ENCODE data around the gene TMEM97.
"Not testable (repeated sequence)": the region's sequence is repeated elsewhere in the genome, so short reads cannot be mapped to it uniquely, and the experiment has no call there.

TMEM97 gene

DNA sequence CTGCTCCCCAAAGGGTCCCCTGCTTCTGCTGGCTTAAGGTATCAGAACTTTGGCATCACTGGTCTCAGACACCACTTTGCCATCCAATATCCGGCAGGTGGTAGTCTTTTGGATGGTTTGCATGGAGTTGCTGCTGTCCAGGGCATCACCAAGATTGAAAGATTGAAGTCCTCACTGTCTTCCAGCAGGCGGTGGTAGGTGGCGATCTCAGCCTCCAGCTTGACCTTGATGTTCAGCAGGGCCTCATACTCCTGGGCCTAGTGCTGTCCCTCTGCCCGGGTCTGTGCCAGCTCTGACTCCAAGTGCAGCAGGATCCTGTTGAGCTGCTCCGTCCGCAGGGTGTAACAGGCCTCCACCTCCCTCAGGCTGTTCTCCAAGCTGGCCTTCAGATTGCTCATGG, 43.0 kb upstream of the TMEM97 start:
- H3K4me3 ChIP-seq (ENCODE audit: low read length): no peak overlapping the region
- no peak for DNase-seq (ENCODE audit: low read depth)
- TF ChIP-seq, protein P1, sequence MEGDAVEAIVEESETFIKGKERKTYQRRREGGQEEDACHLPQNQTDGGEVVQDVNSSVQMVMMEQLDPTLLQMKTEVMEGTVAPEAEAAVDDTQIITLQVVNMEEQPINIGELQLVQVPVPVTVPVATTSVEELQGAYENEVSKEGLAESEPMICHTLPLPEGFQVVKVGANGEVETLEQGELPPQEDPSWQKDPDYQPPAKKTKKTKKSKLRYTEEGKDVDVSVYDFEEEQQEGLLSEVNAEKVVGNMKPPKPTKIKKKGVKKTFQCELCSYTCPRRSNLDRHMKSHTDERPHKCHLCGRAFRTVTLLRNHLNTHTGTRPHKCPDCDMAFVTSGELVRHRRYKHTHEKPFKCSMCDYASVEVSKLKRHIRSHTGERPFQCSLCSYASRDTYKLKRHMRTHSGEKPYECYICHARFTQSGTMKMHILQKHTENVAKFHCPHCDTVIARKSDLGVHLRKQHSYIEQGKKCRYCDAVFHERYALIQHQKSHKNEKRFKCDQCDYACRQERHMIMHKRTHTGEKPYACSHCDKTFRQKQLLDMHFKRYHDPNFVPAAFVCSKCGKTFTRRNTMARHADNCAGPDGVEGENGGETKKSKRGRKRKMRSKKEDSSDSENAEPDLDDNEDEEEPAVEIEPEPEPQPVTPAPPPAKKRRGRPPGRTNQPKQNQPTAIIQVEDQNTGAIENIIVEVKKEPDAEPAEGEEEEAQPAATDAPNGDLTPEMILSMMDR (conservative IDR thresholded peaks at IDR 0.05; ENCODE audit: low read length): no peak

- peak; percentile 84 for DNase-seq (ENCODE audit: low read depth)
- H3K4me3 ChIP-seq (ENCODE audit: low read length): no peak overlapping the region
- TF ChIP-seq, protein P1 (conservative IDR thresholded peaks at IDR 0.05; ENCODE audit: low read length): no peak
Observed at GRCh38 chr17:28279411-28279810, 39.6 kb upstream of the TMEM97 start.

- H3K4me3 ChIP-seq (ENCODE audit: low read length): no peak overlapping the region
- TF ChIP-seq, protein P1 (conservative IDR thresholded peaks at IDR 0.05; ENCODE audit: low read length): no peak
- DNase-seq (ENCODE audit: low read depth): no peak
Observed at GRCh38 chr17:28280826-28281225, 38.2 kb upstream of the TMEM97 start.

DNA sequence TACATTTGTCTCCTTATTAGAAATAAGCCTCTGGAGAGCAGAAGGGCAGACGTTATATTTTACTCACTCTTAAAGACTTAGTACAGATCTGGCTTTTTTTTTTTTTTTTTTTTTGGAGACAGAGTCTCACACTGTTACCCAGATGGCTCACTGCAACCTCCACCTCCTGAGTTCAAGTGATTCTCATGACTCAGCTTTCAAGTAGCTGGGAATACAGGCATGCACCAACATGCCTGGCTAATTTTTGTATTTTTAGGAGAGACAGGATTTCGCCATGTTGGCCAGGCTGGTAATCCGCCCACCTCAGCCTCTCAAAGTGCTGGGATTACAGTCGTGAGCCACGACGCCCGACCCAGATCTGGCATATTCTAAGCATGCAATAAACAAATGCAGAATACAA, 36.4 kb upstream of the TMEM97 start:
- no peak overlapping the region for H3K4me3 ChIP-seq (ENCODE audit: low read length)
- TF ChIP-seq, protein P1 (conservative IDR thresholded peaks at IDR 0.05; ENCODE audit: low read length): no peak
- DNase-seq (ENCODE audit: low read depth): peak; percentile 93

DNA sequence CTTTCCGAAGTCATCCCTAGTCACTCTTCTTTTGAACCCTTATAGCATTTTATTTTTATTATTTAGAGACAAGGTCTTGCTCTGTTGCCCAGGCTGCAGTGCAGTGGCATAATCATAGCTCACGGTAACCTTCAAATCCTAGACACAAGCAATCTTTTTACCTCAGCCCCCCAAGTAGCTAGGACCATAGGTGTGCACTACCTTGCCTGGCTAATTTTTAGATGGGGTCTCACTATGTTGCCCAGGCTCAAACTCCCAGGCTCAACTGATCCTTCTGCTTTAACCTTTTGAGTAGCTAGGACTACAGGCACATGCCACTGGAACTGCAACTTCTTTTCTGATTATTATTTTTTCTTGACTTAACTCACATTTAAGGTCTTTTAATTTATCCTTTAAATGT, 33.0 kb upstream of the TMEM97 start:
- no peak overlapping the region for H3K4me3 ChIP-seq (ENCODE audit: low read length)
- TF ChIP-seq, protein P1 (conservative IDR thresholded peaks at IDR 0.05; ENCODE audit: low read length): no peak
- no peak for DNase-seq (ENCODE audit: low read depth)

- H3K4me3 ChIP-seq (ENCODE audit: low read length): no peak overlapping the region
- peak; percentile 29 for DNase-seq (ENCODE audit: low read depth)
- TF ChIP-seq, protein P1 (conservative IDR thresholded peaks at IDR 0.05; ENCODE audit: low read length): no peak
Observed at GRCh38 chr17:28290703-28291102, 28.3 kb upstream of the TMEM97 start.

DNA sequence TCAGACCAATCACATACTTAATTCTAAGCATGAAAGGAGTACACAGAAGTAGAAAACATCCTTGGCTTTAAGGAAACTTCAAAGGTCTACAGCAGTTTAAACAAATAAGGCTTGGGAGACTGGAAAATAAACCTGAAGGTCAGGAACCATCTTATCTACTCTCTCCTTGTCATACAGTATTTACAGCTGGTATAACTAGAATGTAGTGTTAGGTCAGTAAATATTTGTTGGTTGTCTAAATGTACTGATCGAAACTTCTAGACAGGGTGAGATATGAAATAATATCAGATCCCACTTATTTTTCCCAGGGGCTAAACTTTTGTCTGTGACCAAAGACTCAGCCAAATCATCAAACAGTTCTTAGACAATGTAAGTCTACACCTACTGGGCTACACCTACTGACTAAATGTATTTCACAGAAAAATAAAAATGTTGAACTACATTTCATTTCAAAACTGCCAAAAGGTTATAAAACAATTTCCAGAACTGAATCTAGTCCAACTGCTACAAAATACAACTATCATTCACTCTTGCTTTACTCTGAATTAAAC, 27.1 kb upstream of the TMEM97 start:
- DNase-seq (ENCODE audit: low read depth): no peak
- no peak overlapping the region for H3K4me3 ChIP-seq (ENCODE audit: low read length)
- TF ChIP-seq, protein P1 (conservative IDR thresholded peaks at IDR 0.05; ENCODE audit: low read length): no peak

- not testable (repeated sequence) for DNase-seq (ENCODE audit: low read depth); H3K4me3 ChIP-seq (ENCODE audit: low read length)
Observed at GRCh38 chr17:28292878-28293277, 26.1 kb upstream of the TMEM97 start.
